Prostate gland (tissue), 2 donors: ENCODE data around the gene CEP112. TPM values are rescaled to one million over a fixed set of nuclear protein-coding genes. Genes with fewer than 3 reads are reported as not detected.

Experiments
- DNase-seq: peaks from one replicate; pipeline ENCODE4 v3.0.0-alpha.2; 2019; ENCODE audit warnings: low spot score
- H3K27ac ChIP-seq, 2 donors: fragments of 200-600 bp; sonication (generic); 2 replicates each; pipeline ENCODE4 v1.5.1; 2017 to 2019
- H3K27me3 ChIP-seq: fragments of 200-600 bp; sonication (generic); replicated peaks from 2 replicates; pipeline ENCODE4 v1.5.1; 2019; ENCODE audit not compliant: insufficient read depth
- H3K36me3 ChIP-seq, 2 donors: fragments of 200-600 bp; sonication (generic); 1 replicate in 1 of 2; 2 replicates in 1 of 2; pipeline versions ENCODE4 v1.5.1 to v1.8.1; 2017 to 2019
- H3K4me1 ChIP-seq: fragments of 200-600 bp; sonication (generic); replicated peaks from 2 replicates; pipeline ENCODE4 v1.5.1; 2019
- H3K4me3 ChIP-seq, 2 donors: fragments of 200-600 bp; sonication (generic); 2 replicates each; pipeline ENCODE4 v1.5.1; 2017 to 2019
- H3K9me3 ChIP-seq: fragments of 200-600 bp; sonication (generic); 2 replicates; pipeline ENCODE4 v1.5.1; 2017
- CTCF ChIP-seq, 4 experiments: fragments of 200-600 bp in 2 of 4; fragments of 450-650 bp in 2 of 4; sonication (generic) in 2 of 4; IDR thresholded peaks; 1 replicate in 3 of 4; 2 replicates in 1 of 4; pipeline ENCODE4 v1.5.1; 2016 to 2019; ENCODE audit warnings: antibody characterized with exemption in 4 of 4, mild to moderate bottlenecking in 2 of 4, moderate library complexity in 2 of 4
- POLR2A ChIP-seq: fragments of 450-650 bp; IDR thresholded peaks from one replicate; pipeline ENCODE4 v1.6.1; 2016; ENCODE audit warnings: antibody characterized with exemption, mild to moderate bottlenecking
- POLR2AphosphoS5 ChIP-seq: sonication (generic); formaldehyde crosslinking; IDR thresholded peaks from one replicate; pipeline ENCODE4 v1.6.1; 2017; ENCODE audit warnings: antibody characterized with exemption
- WGBS: methylation state at CpG from one replicate; pipeline ENCODE4 v1.1.5; 2018; 5-methylcytosine and 5-hydroxymethylcytosine counted together
- intact Hi-C: fragments of 100-400 bp; cut with DNase I; formaldehyde crosslinking; loops from one replicate; pipeline ENCODE4 v1.14.2; 2022
- total RNA-seq, 2 donors: library from RNA; depleted of rRNA; stranded (reverse); fragments of >200 nt; gene quantifications; one replicate each; pipeline ENCODE4 v1.1.0, GENCODE V29; 2016

The CEP112 gene
- total RNA-seq, 2 donors from 2014 or later: 2.3 to 22.8 TPM

- no peak overlapping the region for H3K27ac ChIP-seq
- TF ChIP-seq POLR2AphosphoS5: no peak
- TF ChIP-seq CTCF (IDR thresholded peaks at IDR 0.05): no peak
- no peak for TF ChIP-seq POLR2A
- H3K27me3 ChIP-seq: no peaks in the 10 kb centered on the region
- no peaks in the 10 kb centered on the region for H3K9me3 ChIP-seq
- no peaks in the 10 kb centered on the region for H3K36me3 ChIP-seq
- 89% methylated on average over 2 of the region's 2 CpGs for WGBS
- H3K4me3 ChIP-seq: no peak overlapping the region
- no peaks in the 10 kb centered on the region for H3K4me1 ChIP-seq
- DNase-seq: no peak
- intact Hi-C loops: no loop called here
These were observed 531.0 kb downstream of the CEP112 start for GRCh38 chr17:65660947-65661346.

GRCh38 chr17:65660078-65660477, 531.9 kb downstream of the CEP112 start:
- intact Hi-C loops: no loop called here
- TF ChIP-seq POLR2A (no peak), CTCF (IDR thresholded peaks at IDR 0.05) (no peak), POLR2AphosphoS5 (no peak)
- DNase-seq: no peak
- Histone ChIP-seq H3K4me3 (no peak overlapping the region), H3K4me1 (no peaks in the 10 kb centered on the region), H3K9me3 (no peaks in the 10 kb centered on the region), H3K27me3 (no peaks in the 10 kb centered on the region), H3K36me3 (no peaks in the 10 kb centered on the region), H3K27ac (no peak overlapping the region)
- WGBS: 94% methylated on average over 1 of the region's 1 CpG

- DNase-seq: no peak
- Histone ChIP-seq H3K27me3 (no peaks in the 10 kb centered on the region), H3K9me3 (no peaks in the 10 kb centered on the region), H3K27ac (no peak overlapping the region), H3K4me3 (no peak overlapping the region), H3K4me1 (no peaks in the 10 kb centered on the region), H3K36me3 (no peaks in the 10 kb centered on the region)
- intact Hi-C loops: no loop called here
- WGBS: 78% methylated on average over 4 of the region's 4 CpGs
- TF ChIP-seq CTCF (IDR thresholded peaks at IDR 0.05) (no peak), POLR2A (no peak)
These were observed 532.4 kb downstream of the CEP112 start for GRCh38 chr17:65659512-65659911.

GRCh38 chr17:65657251-65657828, 534.6 kb downstream of the CEP112 start:
- Histone ChIP-seq H3K9me3 (no peaks in the 10 kb centered on the region), H3K27ac (no peak overlapping the region), H3K27me3 (no peaks in the 10 kb centered on the region), H3K36me3 (no peaks in the 10 kb centered on the region), H3K4me1 (no peaks in the 10 kb centered on the region), H3K4me3 (no peak overlapping the region)
- intact Hi-C loops: no loop called here
- TF ChIP-seq POLR2AphosphoS5: no peak
- TF ChIP-seq POLR2A: no peak
- TF ChIP-seq CTCF (IDR thresholded peaks at IDR 0.05): no peak
- 75% methylated on average over 2 of the region's 2 CpGs for WGBS
- no peak for DNase-seq

- intact Hi-C loops: no loop called here
- WGBS: 76% methylated on average over 7 of the region's 7 CpGs
- no peaks in the 10 kb centered on the region for H3K27me3 ChIP-seq
- TF ChIP-seq POLR2AphosphoS5 (no peak), POLR2A (no peak), CTCF (IDR thresholded peaks at IDR 0.05) (no peak)
- H3K27ac ChIP-seq: no peak overlapping the region
- no peaks in the 10 kb centered on the region for H3K36me3 ChIP-seq
- no peaks in the 10 kb centered on the region for H3K4me1 ChIP-seq
- H3K4me3 ChIP-seq: no peak overlapping the region
- no peaks in the 10 kb centered on the region for H3K9me3 ChIP-seq
- DNase-seq: no peak
These were observed 535.3 kb downstream of the CEP112 start for GRCh38 chr17:65656390-65657250.
